ENCODE results near the gene ACOT7.

DNA sequence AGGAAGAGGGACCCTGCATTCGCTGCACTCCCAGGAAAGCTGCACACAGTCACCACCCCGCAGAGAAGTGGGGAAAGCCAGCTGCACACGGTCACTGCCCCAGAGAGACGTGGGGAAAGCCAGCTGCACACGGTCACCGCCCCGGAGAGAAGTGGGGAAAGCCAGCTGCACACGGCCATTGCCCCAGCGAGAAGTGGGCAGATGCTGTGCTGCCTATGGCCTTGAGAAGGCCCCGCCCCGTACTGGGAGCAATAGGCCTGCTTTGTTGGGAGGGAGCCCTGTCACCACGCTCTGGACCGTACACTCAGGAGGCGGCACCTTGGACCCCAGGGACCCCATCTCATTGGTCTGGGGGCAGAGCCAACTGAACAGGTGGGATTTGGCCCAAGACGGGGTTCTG lies 128.4 kb downstream of the ACOT7 start:
- TF ChIP-seq, protein P1, sequence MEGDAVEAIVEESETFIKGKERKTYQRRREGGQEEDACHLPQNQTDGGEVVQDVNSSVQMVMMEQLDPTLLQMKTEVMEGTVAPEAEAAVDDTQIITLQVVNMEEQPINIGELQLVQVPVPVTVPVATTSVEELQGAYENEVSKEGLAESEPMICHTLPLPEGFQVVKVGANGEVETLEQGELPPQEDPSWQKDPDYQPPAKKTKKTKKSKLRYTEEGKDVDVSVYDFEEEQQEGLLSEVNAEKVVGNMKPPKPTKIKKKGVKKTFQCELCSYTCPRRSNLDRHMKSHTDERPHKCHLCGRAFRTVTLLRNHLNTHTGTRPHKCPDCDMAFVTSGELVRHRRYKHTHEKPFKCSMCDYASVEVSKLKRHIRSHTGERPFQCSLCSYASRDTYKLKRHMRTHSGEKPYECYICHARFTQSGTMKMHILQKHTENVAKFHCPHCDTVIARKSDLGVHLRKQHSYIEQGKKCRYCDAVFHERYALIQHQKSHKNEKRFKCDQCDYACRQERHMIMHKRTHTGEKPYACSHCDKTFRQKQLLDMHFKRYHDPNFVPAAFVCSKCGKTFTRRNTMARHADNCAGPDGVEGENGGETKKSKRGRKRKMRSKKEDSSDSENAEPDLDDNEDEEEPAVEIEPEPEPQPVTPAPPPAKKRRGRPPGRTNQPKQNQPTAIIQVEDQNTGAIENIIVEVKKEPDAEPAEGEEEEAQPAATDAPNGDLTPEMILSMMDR (IDR thresholded peaks at IDR 0.05; ENCODE audit: low read depth, low read length, poor library complexity, severe bottlenecking) = no peak
- no peak for TF ChIP-seq EZH2phosphoT487 (IDR thresholded peaks at IDR 0.05; ENCODE audit: borderline replicate concordance, low read length)
